ENCODE measurements around the gene ADK. TPM values are rescaled to one million over a fixed set of nuclear protein-coding genes. Genes with fewer than 3 reads are reported as not detected.

The ADK gene
- total RNA-seq, 1 donor from 2014 or later, result 62.0 TPM

- Histone ChIP-seq H3K9ac (ENCODE audit: low read length) (no peak overlapping the region), H2AFZ (ENCODE audit: low read depth, low read length) (no peak overlapping the region), H3K4me2 (ENCODE audit: low read length) (no peak overlapping the region), H3K4me1 (ENCODE audit: insufficient read depth, low read length) (no peaks in the 10 kb centered on the region), H3K27me3 (ENCODE audit: insufficient read depth, low read length) (no peaks in the 10 kb centered on the region), H3K79me2 (ENCODE audit: insufficient read depth, low read length) (no peaks in the 10 kb centered on the region), H4K20me1 (ENCODE audit: insufficient read depth, low read length) (no peaks in the 10 kb centered on the region), H3K4me3 (ENCODE audit: insufficient read depth, low read depth, low read length) (no peak overlapping the region), H3K36me3 (ENCODE audit: insufficient read depth, low read length) (peaks cover 3% of the 10 kb centered on the region), H3K9me3 (ENCODE audit: insufficient read depth, low read depth, low read length) (no peaks in the 10 kb centered on the region), H3K27ac (ENCODE audit: low read depth, low read length) (no peak overlapping the region)
- Mint-ChIP-seq H3K27me3 (ENCODE audit: low read depth, unreplicated experiment) (no peaks in the 10 kb centered on the region), H3K4me1 (ENCODE audit: low read depth, unreplicated experiment) (no peaks in the 10 kb centered on the region), H3K4me3 (ENCODE audit: unreplicated experiment) (no peak overlapping the region), H3K9me3 (ENCODE audit: unreplicated experiment) (no peaks in the 10 kb centered on the region), H3K36me3 (ENCODE audit: low read depth, unreplicated experiment) (peaks cover 6% of the 10 kb centered on the region), H3K27ac (ENCODE audit: unreplicated experiment) (no peak overlapping the region)
- DNase-seq (ENCODE audit: low read depth) (no peak), FAIRE-seq (no peak)
- TF ChIP-seq EZH2 (IDR thresholded peaks at IDR 0.05; ENCODE audit: insufficient read depth, low read length), result no peak
- TF ChIP-seq CTCF (IDR thresholded peaks at IDR 0.05; ENCODE audit: insufficient read depth, low read depth, low read length), result no peak
These were observed 532.8 kb downstream of the ADK start for GRCh38 chr10:74683621-74684364.

GRCh38 chr10:74684462-74684861 lies 533.4 kb downstream of the ADK start:
- H4K20me1 ChIP-seq (ENCODE audit: insufficient read depth, low read length), result no peaks in the 10 kb centered on the region
- no peak overlapping the region for H3K27ac Mint-ChIP-seq (ENCODE audit: unreplicated experiment)
- TF ChIP-seq EZH2 (IDR thresholded peaks at IDR 0.05; ENCODE audit: insufficient read depth, low read length) (no peak), CTCF (IDR thresholded peaks at IDR 0.05; ENCODE audit: insufficient read depth, low read depth, low read length) (no peak)
- no peak overlapping the region for H3K4me3 ChIP-seq (ENCODE audit: insufficient read depth, low read depth, low read length)
- no peaks in the 10 kb centered on the region for H3K9me3 ChIP-seq (ENCODE audit: insufficient read depth, low read depth, low read length)
- no peaks in the 10 kb centered on the region for H3K9me3 Mint-ChIP-seq (ENCODE audit: unreplicated experiment)
- FAIRE-seq, result no peak
- no peaks in the 10 kb centered on the region for H3K4me1 ChIP-seq (ENCODE audit: insufficient read depth, low read length)
- no peak overlapping the region for H3K9ac ChIP-seq (ENCODE audit: low read length)
- H2AFZ ChIP-seq (ENCODE audit: low read depth, low read length), result no peak overlapping the region
- H3K4me1 Mint-ChIP-seq (ENCODE audit: low read depth, unreplicated experiment), result no peaks in the 10 kb centered on the region
- no peaks in the 10 kb centered on the region for H3K79me2 ChIP-seq (ENCODE audit: insufficient read depth, low read length)
- no peaks in the 10 kb centered on the region for H3K27me3 Mint-ChIP-seq (ENCODE audit: low read depth, unreplicated experiment)
- DNase-seq (ENCODE audit: low read depth), result no peak
- H3K4me3 Mint-ChIP-seq (ENCODE audit: unreplicated experiment), result no peak overlapping the region
- no peak overlapping the region for H3K27ac ChIP-seq (ENCODE audit: low read depth, low read length)
- H3K36me3 ChIP-seq (ENCODE audit: insufficient read depth, low read length), result peaks cover 3% of the 10 kb centered on the region
- no peaks in the 10 kb centered on the region for H3K27me3 ChIP-seq (ENCODE audit: insufficient read depth, low read length)
- no peak overlapping the region for H3K4me2 ChIP-seq (ENCODE audit: low read length)
- peaks cover 5% of the 10 kb centered on the region for H3K36me3 Mint-ChIP-seq (ENCODE audit: low read depth, unreplicated experiment)

DNA sequence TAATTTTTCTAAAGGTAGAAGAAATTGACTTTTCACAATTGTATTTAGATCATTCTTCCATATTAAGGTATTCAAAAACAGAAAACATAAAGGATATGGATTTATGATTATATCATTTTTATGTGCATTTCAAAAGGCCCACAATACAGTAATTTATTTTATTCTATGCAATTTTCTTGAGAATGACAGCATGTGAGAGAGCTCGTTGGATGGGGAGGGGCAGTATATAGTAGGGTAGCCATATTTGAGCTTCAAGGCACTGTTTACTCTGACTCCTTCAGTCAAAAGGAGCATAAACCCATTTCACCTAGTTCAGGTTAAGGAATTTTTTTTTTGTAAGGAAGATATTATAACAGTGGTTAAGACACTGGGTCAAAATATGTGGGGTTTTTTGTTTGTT lies 534.5 kb downstream of the ADK start:
- Histone ChIP-seq H2AFZ (ENCODE audit: low read depth, low read length) (no peak overlapping the region), H3K9ac (ENCODE audit: low read length) (no peak overlapping the region), H3K4me3 (ENCODE audit: insufficient read depth, low read depth, low read length) (no peak overlapping the region), H3K27me3 (ENCODE audit: insufficient read depth, low read length) (no peaks in the 10 kb centered on the region), H3K79me2 (ENCODE audit: insufficient read depth, low read length) (no peaks in the 10 kb centered on the region), H4K20me1 (ENCODE audit: insufficient read depth, low read length) (no peaks in the 10 kb centered on the region), H3K9me3 (ENCODE audit: insufficient read depth, low read depth, low read length) (no peaks in the 10 kb centered on the region), H3K4me2 (ENCODE audit: low read length) (no peak overlapping the region), H3K27ac (ENCODE audit: low read depth, low read length) (no peak overlapping the region), H3K36me3 (ENCODE audit: insufficient read depth, low read length) (peaks cover 3% of the 10 kb centered on the region), H3K4me1 (ENCODE audit: insufficient read depth, low read length) (no peaks in the 10 kb centered on the region)
- TF ChIP-seq EZH2 (IDR thresholded peaks at IDR 0.05; ENCODE audit: insufficient read depth, low read length) (no peak), CTCF (IDR thresholded peaks at IDR 0.05; ENCODE audit: insufficient read depth, low read depth, low read length) (no peak)
- Mint-ChIP-seq H3K27ac (ENCODE audit: unreplicated experiment) (no peak overlapping the region), H3K9me3 (ENCODE audit: unreplicated experiment) (no peaks in the 10 kb centered on the region), H3K4me3 (ENCODE audit: unreplicated experiment) (no peak overlapping the region), H3K36me3 (ENCODE audit: low read depth, unreplicated experiment) (peaks cover 5% of the 10 kb centered on the region), H3K27me3 (ENCODE audit: low read depth, unreplicated experiment) (no peaks in the 10 kb centered on the region), H3K4me1 (ENCODE audit: low read depth, unreplicated experiment) (no peaks in the 10 kb centered on the region)
- no peak for DNase-seq (ENCODE audit: low read depth)
- FAIRE-seq, result no peak
